ENCODE data around the gene SMG9.

SMG9 gene

DNA sequence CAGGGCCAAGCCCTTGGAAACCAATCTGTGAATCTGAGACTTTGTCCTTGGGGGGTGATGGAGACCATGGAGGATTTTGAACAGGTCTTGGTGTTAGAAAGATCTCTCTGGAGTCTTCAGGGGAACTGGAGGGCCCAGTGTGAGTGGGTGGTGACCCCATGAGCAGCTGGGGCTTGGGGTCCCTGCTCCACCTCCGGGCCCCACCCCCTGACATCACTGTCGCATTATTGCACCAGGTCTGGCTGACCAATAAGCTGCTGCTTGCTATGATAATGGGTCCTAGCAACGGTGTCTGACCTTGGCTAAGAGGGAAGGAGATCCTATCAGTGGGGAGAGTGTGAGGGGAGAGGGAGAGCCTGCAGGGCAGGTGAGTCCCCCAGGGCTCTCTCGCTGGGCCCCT, 39.0 kb downstream of the SMG9 start, which contains the start of gene IRGC:
IRGC (plus strand) TSS at position 301 of the 400 bp plus-strand sequence. CDS start 2,483 bp downstream, outside the sequence.
- TF ChIP-seq TAF1 (IDR thresholded peaks at IDR 0.05; ENCODE audit: borderline replicate concordance, insufficient read depth, low read length) (no peak), POLR2AphosphoS5 (IDR thresholded peaks at IDR 0.05; ENCODE audit: low read depth, low read length) (no peak), FOXP2 (optimal IDR thresholded peaks at IDR 0.05; ENCODE audit: borderline replicate concordance, extremely low read depth, extremely low read length, insufficient read depth) (no peak), SIN3A (IDR thresholded peaks at IDR 0.05; ENCODE audit: borderline replicate concordance, insufficient read depth, low read length) (no peak)
- TF ChIP-seq, protein P1, sequence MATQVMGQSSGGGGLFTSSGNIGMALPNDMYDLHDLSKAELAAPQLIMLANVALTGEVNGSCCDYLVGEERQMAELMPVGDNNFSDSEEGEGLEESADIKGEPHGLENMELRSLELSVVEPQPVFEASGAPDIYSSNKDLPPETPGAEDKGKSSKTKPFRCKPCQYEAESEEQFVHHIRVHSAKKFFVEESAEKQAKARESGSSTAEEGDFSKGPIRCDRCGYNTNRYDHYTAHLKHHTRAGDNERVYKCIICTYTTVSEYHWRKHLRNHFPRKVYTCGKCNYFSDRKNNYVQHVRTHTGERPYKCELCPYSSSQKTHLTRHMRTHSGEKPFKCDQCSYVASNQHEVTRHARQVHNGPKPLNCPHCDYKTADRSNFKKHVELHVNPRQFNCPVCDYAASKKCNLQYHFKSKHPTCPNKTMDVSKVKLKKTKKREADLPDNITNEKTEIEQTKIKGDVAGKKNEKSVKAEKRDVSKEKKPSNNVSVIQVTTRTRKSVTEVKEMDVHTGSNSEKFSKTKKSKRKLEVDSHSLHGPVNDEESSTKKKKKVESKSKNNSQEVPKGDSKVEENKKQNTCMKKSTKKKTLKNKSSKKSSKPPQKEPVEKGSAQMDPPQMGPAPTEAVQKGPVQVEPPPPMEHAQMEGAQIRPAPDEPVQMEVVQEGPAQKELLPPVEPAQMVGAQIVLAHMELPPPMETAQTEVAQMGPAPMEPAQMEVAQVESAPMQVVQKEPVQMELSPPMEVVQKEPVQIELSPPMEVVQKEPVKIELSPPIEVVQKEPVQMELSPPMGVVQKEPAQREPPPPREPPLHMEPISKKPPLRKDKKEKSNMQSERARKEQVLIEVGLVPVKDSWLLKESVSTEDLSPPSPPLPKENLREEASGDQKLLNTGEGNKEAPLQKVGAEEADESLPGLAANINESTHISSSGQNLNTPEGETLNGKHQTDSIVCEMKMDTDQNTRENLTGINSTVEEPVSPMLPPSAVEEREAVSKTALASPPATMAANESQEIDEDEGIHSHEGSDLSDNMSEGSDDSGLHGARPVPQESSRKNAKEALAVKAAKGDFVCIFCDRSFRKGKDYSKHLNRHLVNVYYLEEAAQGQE (IDR thresholded peaks at IDR 0.05; ENCODE audit: insufficient read depth in 1 of 2, low read depth in 2 of 2, low read length in 2 of 2) = no peak

DNA sequence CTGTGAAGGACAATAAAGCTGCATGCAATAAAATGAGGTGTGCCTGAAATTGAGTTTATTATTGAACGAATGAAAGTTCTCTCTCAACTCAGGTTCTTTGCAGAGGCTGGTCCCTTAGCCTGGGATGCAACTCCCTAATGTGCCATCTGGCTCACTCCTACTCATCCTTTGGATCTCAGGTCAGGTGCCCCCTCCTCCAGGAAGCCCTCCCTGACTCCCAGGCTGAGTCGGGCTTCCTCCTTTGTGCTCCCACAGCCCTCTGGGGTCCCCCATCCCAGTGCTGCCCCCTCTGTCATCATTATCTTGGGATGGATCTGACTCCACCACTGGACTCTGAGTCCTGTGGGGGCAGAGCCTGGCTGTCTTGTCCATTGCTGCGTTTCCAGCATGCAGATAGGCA, 41.6 kb downstream of the SMG9 start:
- TF ChIP-seq FOXP2 (optimal IDR thresholded peaks at IDR 0.05; ENCODE audit: borderline replicate concordance, extremely low read depth, extremely low read length, insufficient read depth) = no peak
- TF ChIP-seq TAF1 (IDR thresholded peaks at IDR 0.05; ENCODE audit: borderline replicate concordance, insufficient read depth, low read length) = no peak
- TF ChIP-seq, protein P1 (IDR thresholded peaks at IDR 0.05; ENCODE audit: insufficient read depth in 1 of 2, low read depth in 2 of 2, low read length in 2 of 2) = no peak
- TF ChIP-seq SIN3A (IDR thresholded peaks at IDR 0.05; ENCODE audit: borderline replicate concordance, insufficient read depth, low read length) = no peak
- TF ChIP-seq POLR2AphosphoS5 (IDR thresholded peaks at IDR 0.05; ENCODE audit: low read depth, low read length) = no peak

DNA sequence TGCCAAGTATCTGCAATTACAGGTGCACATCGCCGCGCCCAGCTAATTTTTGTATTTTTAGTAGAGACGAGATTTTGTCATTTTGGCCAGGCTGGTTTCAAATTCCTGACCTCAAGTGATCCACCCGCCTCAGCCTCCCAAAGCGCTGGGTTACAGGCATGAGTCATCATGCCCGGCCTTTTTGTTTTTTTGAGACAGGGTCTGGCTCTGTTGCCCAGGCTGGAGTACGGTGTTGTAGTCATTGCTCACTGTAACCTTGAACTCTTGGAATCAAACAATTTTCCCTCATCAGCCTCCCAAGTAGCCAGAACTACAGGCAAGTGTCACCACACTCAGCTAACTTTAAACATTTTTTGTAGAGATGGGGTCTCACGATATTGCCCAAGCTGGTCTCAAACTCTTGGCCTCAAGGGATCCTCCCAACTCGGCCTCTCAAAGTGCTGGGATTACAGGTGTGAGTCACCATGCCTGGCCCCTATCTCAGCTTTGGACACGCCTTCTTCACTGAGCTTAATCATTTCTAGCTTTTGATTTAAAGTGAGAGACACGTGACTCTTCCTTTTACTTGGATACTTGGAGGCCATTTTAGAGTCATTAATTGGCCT, 42.9 kb downstream of the SMG9 start:
- TF ChIP-seq SIN3A (IDR thresholded peaks at IDR 0.05; ENCODE audit: borderline replicate concordance, insufficient read depth, low read length) (no peak), POLR2AphosphoS5 (IDR thresholded peaks at IDR 0.05; ENCODE audit: low read depth, low read length) (no peak), FOXP2 (optimal IDR thresholded peaks at IDR 0.05; ENCODE audit: borderline replicate concordance, extremely low read depth, extremely low read length, insufficient read depth) (no peak), TAF1 (IDR thresholded peaks at IDR 0.05; ENCODE audit: borderline replicate concordance, insufficient read depth, low read length) (no peak)
- TF ChIP-seq, protein P1 (IDR thresholded peaks at IDR 0.05; ENCODE audit: insufficient read depth in 1 of 2, low read depth in 2 of 2, low read length in 2 of 2) = no peak

DNA sequence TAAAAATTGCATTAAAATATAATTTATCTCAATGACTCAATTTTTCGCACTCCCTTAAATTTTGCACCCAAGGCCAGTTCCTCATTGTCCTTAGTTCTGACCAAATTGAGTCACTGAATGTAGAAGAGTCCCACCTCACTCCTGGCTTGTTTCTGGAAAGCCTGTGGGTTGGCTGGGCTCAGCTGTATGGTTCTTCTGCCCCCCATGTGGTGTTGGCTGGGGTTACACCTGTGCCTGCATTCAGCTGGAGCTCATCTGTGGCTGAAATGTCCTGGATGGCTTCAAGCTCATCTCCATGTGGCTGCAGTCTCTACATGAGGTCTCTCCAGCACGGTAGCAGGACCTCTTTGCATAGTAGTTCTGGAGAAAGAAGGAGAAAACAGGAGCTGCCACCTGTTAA, 46.0 kb downstream of the SMG9 start:
- TF ChIP-seq FOXP2 (optimal IDR thresholded peaks at IDR 0.05; ENCODE audit: borderline replicate concordance, extremely low read depth, extremely low read length, insufficient read depth) = no peak
- TF ChIP-seq, protein P1 (IDR thresholded peaks at IDR 0.05; ENCODE audit: insufficient read depth in 1 of 2, low read depth in 2 of 2, low read length in 2 of 2) = no peak
